ENCODE measurements around the gene HMCN2.

Gene HMCN2

GRCh38 chr9:130345009-130345896 lies 79.7 kb downstream of the HMCN2 start:
- DNase-seq (ENCODE audit: low read depth in 2 of 2) = no peak

GRCh38 chr9:130345897-130346385 lies 80.4 kb downstream of the HMCN2 start:
- DNase-seq (ENCODE audit: low read depth in 2 of 2) = no peak

GRCh38 chr9:130346431-130346830 lies 80.9 kb downstream of the HMCN2 start:
- no peak for DNase-seq (ENCODE audit: low read depth in 2 of 2)

GRCh38 chr9:130347036-130347435 lies 81.5 kb downstream of the HMCN2 start:
- DNase-seq (ENCODE audit: low read depth in 2 of 2) = no peak

GRCh38 chr9:130347931-130348330 lies 82.4 kb downstream of the HMCN2 start:
- no peak for DNase-seq (ENCODE audit: low read depth in 2 of 2)

GRCh38 chr9:130348341-130348740 lies 82.8 kb downstream of the HMCN2 start:
- no peak for DNase-seq (ENCODE audit: low read depth in 2 of 2)

GRCh38 chr9:130348881-130349280 lies 83.3 kb downstream of the HMCN2 start:
- no peak for DNase-seq (ENCODE audit: low read depth in 2 of 2)

- DNase-seq (ENCODE audit: low read depth in 2 of 2) = no peak
Observed at GRCh38 chr9:130349398-130349797, 83.8 kb downstream of the HMCN2 start.

- DNase-seq (ENCODE audit: low read depth in 2 of 2) = no peak
Observed at GRCh38 chr9:130351343-130351742, 85.8 kb downstream of the HMCN2 start.

- DNase-seq (ENCODE audit: low read depth in 2 of 2) = no peak
Observed at GRCh38 chr9:130352081-130352480, 86.5 kb downstream of the HMCN2 start.

- no peak for DNase-seq (ENCODE audit: low read depth in 2 of 2)
Observed at GRCh38 chr9:130352586-130353285, 87.2 kb downstream of the HMCN2 start.

- DNase-seq (ENCODE audit: low read depth in 2 of 2) = no peak
Observed at GRCh38 chr9:130354378-130354777, 88.8 kb downstream of the HMCN2 start.

- no peak for DNase-seq (ENCODE audit: low read depth in 2 of 2)
Observed at GRCh38 chr9:130354806-130355205, 89.2 kb downstream of the HMCN2 start.

- DNase-seq (ENCODE audit: low read depth in 2 of 2) = no peak
Observed at GRCh38 chr9:130356033-130356432, 90.5 kb downstream of the HMCN2 start.

- no peak for DNase-seq (ENCODE audit: low read depth in 2 of 2)
Observed at GRCh38 chr9:130356877-130357584, 91.5 kb downstream of the HMCN2 start.

GRCh38 chr9:130358928-130359327 lies 93.4 kb downstream of the HMCN2 start:
- no peak for DNase-seq (ENCODE audit: low read depth in 2 of 2)

GRCh38 chr9:130359819-130360218 lies 94.3 kb downstream of the HMCN2 start:
- no peak for DNase-seq (ENCODE audit: low read depth in 2 of 2)

GRCh38 chr9:130360672-130361071 lies 95.1 kb downstream of the HMCN2 start:
- DNase-seq (ENCODE audit: low read depth in 2 of 2) = no peak

GRCh38 chr9:130361873-130362362 lies 96.4 kb downstream of the HMCN2 start:
- DNase-seq (ENCODE audit: low read depth in 2 of 2) = no peak

GRCh38 chr9:130362691-130363090 lies 97.1 kb downstream of the HMCN2 start:
- DNase-seq (ENCODE audit: low read depth in 2 of 2) = no peak

GRCh38 chr9:130363755-130364404 lies 98.3 kb downstream of the HMCN2 start:
- DNase-seq (ENCODE audit: low read depth in 2 of 2) = no peak

Measured in activated CD4-positive, alpha-beta T cell treated with anti-CD3 and anti-CD28 coated beads for 24 hours (primary cell).